K562 (cell line): ENCODE data around the gene HIVEP1. TPM values are rescaled to one million over a fixed set of nuclear protein-coding genes. Genes with fewer than 3 reads are reported as not detected.

Experiments
- ATAC-seq: fragments of 200-7000 bp; cut with Tn5 transposase; 3 replicates; pipeline ENCODE4 v1.9.1; 2020; ENCODE audit warnings: moderate library complexity
- BruUV-seq: library from RNA; stranded (reverse); fragments of 400-500 nt; replicated peaks from 2 replicates; lab custom pipeline; 2021; lab: Mats Ljungman, UMichigan
- CTCF ChIA-PET: fragments of 300-600 bp; formaldehyde crosslinking; extraction: SDS; loops from one replicate; lab custom pipeline; 2021; ENCODE audit warnings: low intra/inter-chr PET ratio; lab: Yijun Ruan, JAX
- POLR2A ChIA-PET: fragments of 300-600, 350-650 bp; sonication (Branson Sonifier 250); formaldehyde crosslinking; extraction: SDS; loops from one replicate; lab custom pipeline; 2021; ENCODE audit warnings: antibody characterized with exemption, inconsistent platforms; lab: Yijun Ruan, JAX
- DNase-seq, 4 experiments: peaks; one replicate each; pipeline versions ENCODE4 v3.0.0 to v3.0.0-alpha.2; 2011 to 2018; ENCODE audit warnings: low spot score in 3 of 4, mixed read lengths in 3 of 4; ENCODE audit errors: extremely low read depth in 1 of 4
- FAIRE-seq: peaks from 2 replicates; lab custom pipeline; 2011; peaks lifted over from hg19 to GRCh38; lab: Jason Lieb, UNC
- H2AFZ ChIP-seq: 2 replicates; pipeline ENCODE4 v1.6.0; 2011; ENCODE audit warnings: low read depth, low read length, control low read depth, inconsistent platforms
- H3K27ac ChIP-seq: fragments of 200-600 bp; 3 replicates; pipeline ENCODE4 v1.8.0; 2011; ENCODE audit warnings: low read depth, mild to moderate bottlenecking, control low read depth, inconsistent platforms, low read length, moderate library complexity, mixed read lengths; ENCODE audit errors: extremely low read depth
- H3K27me3 ChIP-seq, 2 experiments: fragments of 300-600 bp in 1 of 2; 2 replicates in 1 of 2; 3 replicates in 1 of 2; pipeline versions ENCODE4 v1.6.0 to v1.8.0; 2011; ENCODE audit warnings: inconsistent platforms in 2 of 2, low read length in 2 of 2, mild to moderate bottlenecking in 1 of 2, mixed read lengths in 1 of 2, moderate library complexity in 1 of 2; ENCODE audit not compliant: control insufficient read depth in 2 of 2, insufficient read depth in 2 of 2
- H3K36me3 ChIP-seq: fragments of 300-600 bp; 3 replicates; pipeline ENCODE4 v1.8.0; 2011; ENCODE audit warnings: mild to moderate bottlenecking, low read length, inconsistent platforms; ENCODE audit not compliant: control insufficient read depth, insufficient read depth
- H3K4me1 ChIP-seq, 2 experiments: fragments of 200-600 bp in 1 of 2; replicated peaks in 1 of 2; 2 replicates in 1 of 2; 3 replicates in 1 of 2; pipeline versions ENCODE4 v1.5.1 to v1.8.0; 2011; ENCODE audit warnings: inconsistent platforms in 2 of 2, low read length in 2 of 2, mild to moderate bottlenecking in 1 of 2, mixed read lengths in 1 of 2, moderate library complexity in 1 of 2; ENCODE audit not compliant: control insufficient read depth in 2 of 2, insufficient read depth in 2 of 2
- H3K4me2 ChIP-seq: 2 replicates; pipeline ENCODE4 v1.6.1; 2011; ENCODE audit warnings: low read length, control low read depth, inconsistent platforms, mixed read lengths; ENCODE audit not compliant: insufficient read depth
- H3K4me3 ChIP-seq: fragments of 200-600 bp; sonication (generic), shearing (Covaris generic); 2 replicates; pipeline ENCODE4 v1.5.1; 2016; ENCODE audit warnings: control low read depth, inconsistent platforms
- H3K79me2 ChIP-seq: fragments of 200-600 bp; 3 replicates; pipeline ENCODE4 v1.8.0; 2011; ENCODE audit warnings: low read length, inconsistent platforms; ENCODE audit not compliant: control insufficient read depth, insufficient read depth
- H3K9ac ChIP-seq, 2 experiments: 2 replicates each; pipeline versions ENCODE4 v1.6.0 to v1.6.1; 2011; ENCODE audit warnings: low read depth in 2 of 2, low read length in 2 of 2, control low read depth in 1 of 2, inconsistent platforms in 1 of 2, mild to moderate bottlenecking in 1 of 2, mixed read lengths in 1 of 2; ENCODE audit not compliant: insufficient read depth in 1 of 2
- H3K9me1 ChIP-seq: one replicate; pipeline ENCODE4 v1.6.0; 2011; ENCODE audit warnings: inconsistent platforms, mild to moderate bottlenecking, low read length, moderate library complexity; ENCODE audit not compliant: control insufficient read depth, insufficient read depth
- H3K9me3 ChIP-seq: replicated peaks from 2 replicates; pipeline ENCODE4 v1.5.1; 2011; ENCODE audit warnings: low read depth, low read length, inconsistent platforms; ENCODE audit not compliant: control insufficient read depth, insufficient read depth
- H4K20me1 ChIP-seq: replicated peaks from 2 replicates; pipeline ENCODE4 v1.6.1; 2011; ENCODE audit warnings: low read length, inconsistent platforms, mixed read lengths; ENCODE audit not compliant: control insufficient read depth, insufficient read depth
- CBFA2T3 ChIP-seq: fragments of 450-650 bp; IDR thresholded peaks from 2 replicates; pipeline ENCODE4 v1.6.1; 2017
- GATA2 ChIP-seq: sonication (generic); formaldehyde crosslinking; IDR thresholded peaks from 2 replicates; pipeline ENCODE4 v1.4.0; 2020; ENCODE audit warnings: mild to moderate bottlenecking, missing genetic modification reagents
- GATAD2B ChIP-seq: fragments of 450-650 bp; IDR thresholded peaks from 2 replicates; pipeline ENCODE4 v1.6.1; 2017; ENCODE audit warnings: mild to moderate bottlenecking, borderline replicate concordance
- HCFC1 ChIP-seq: IDR thresholded peaks from 2 replicates; pipeline ENCODE4 v1.6.1; 2012; ENCODE audit warnings: low read depth, low read length, improper control_type of control experiment
- HNRNPK ChIP-seq: fragments of 200-400 bp; formaldehyde crosslinking; IDR thresholded peaks from one replicate; pipeline ENCODE4 v1.6.1; 2018; ENCODE audit warnings: mild to moderate bottlenecking, low read depth, low read length; ENCODE audit not compliant: poor library complexity, severe bottlenecking
- NR4A1 ChIP-seq, 2 experiments: fragments of 250-450 bp in 1 of 2; fragments of 450-650 bp in 1 of 2; sonication (Bioruptor Pico) in 1 of 2; IDR thresholded peaks; 2 replicates each; pipeline versions ENCODE4 v1.4.0 to v1.6.1; 2016 to 2020; ENCODE audit warnings: mild to moderate bottlenecking in 2 of 2, missing compliant biosample characterization in 1 of 2, missing genetic modification characterization in 1 of 2, moderate library complexity in 1 of 2
- PRDM10 ChIP-seq: fragments of 450-650 bp; IDR thresholded peaks from 2 replicates; pipeline ENCODE4 v1.6.1; 2018; ENCODE audit not compliant: partially characterized antibody
- TGIF2 ChIP-seq: sonication (generic); formaldehyde crosslinking; IDR thresholded peaks from 2 replicates; pipeline ENCODE4 v1.8.1; 2022; ENCODE audit warnings: mild to moderate bottlenecking, missing genetic modification reagents, moderate library complexity
- ZEB2 ChIP-seq: fragments of 450-650 bp; IDR thresholded peaks from 2 replicates; pipeline ENCODE4 v1.6.1; 2016
- ZFP1 ChIP-seq: fragments of 450-650 bp; formaldehyde crosslinking; IDR thresholded peaks from 2 replicates; pipeline ENCODE4 v1.4.0; 2020; ENCODE audit warnings: mild to moderate bottlenecking, mixed read lengths
- ZNF583 ChIP-seq: fragments of 250-450 bp; sonication (Bioruptor Pico); IDR thresholded peaks from 2 replicates; pipeline ENCODE4 v1.4.0; 2020
- WGBS: fragments of 100-300 bp; shearing (Covaris generic); methylation state at CpG from one replicate; pipeline ENCODE4 v1.1.6; 2016; ENCODE audit warnings: low coverage, mixed read lengths; ENCODE audit not compliant: insufficient coverage; ENCODE audit errors: missing lambda C conversion rate; 5-methylcytosine and 5-hydroxymethylcytosine counted together
- in situ Hi-C: fragments of 300-500 bp; cut with MboI; formaldehyde crosslinking; loops from 4 replicates; pipeline ENCODE4 v1.15.0; 2018; ENCODE audit warnings: inconsistent platforms, mixed read lengths
- intact Hi-C: fragments of 100-400 bp; cut with micrococcal nuclease; formaldehyde crosslinking; loops from 2 replicates; pipeline ENCODE4 v1.14.2; 2022
- polyA plus RNA-seq, 8 experiments: library from polyadenylated mRNA; depleted of rRNA in 4 of 8; stranded (reverse) in 5 of 8; unstranded in 3 of 8; fragments of >200 nt; fragmentation: Nextera tagmentation in 2 of 8; fragmentation: Illumina TruSeq in 1 of 8; extraction: Ambion mirVana in 2 of 8; extraction: Trizol in 1 of 8; gene quantifications; 2 replicates each; pipeline versions ENCODE4 v1.2.1 to v1.2.3, GENCODE V29; 2011 to 2014; ENCODE audit warnings: inconsistent platforms in 1 of 8, missing spikeins in 1 of 8
- total RNA-seq, 7 experiments: library from RNA; depleted of rRNA in 6 of 7; stranded (reverse); fragments of >200 nt in 6 of 7; fragmentation: Illumina TruSeq in 2 of 7; extraction: Trizol in 2 of 7; gene quantifications; 2 replicates each; pipeline versions ENCODE4 v1.2.1 to v1.2.3, GENCODE V29; 2011 to 2021; ENCODE audit warnings: low replicate concordance in 1 of 7

HIVEP1 gene
- total and polyA plus RNA-seq, 9 of the 15 experiments (the other 6 are each of a cell fraction or from before 2014, with no cell fraction given), result 6.0 to 33.3 (median 21.7) TPM

- Histone ChIP-seq H3K9me3 (no peaks in the 10 kb centered on the region; the same call in 1 of the 2 replicates), H3K27ac (peak overlapping the region; percentile 34; the same call in 1 of the 3 replicates), H3K4me1 (peaks cover 3 to 11% of the 10 kb centered on the region in 2 experiments; a peak in 4 of 5 replicates), H3K79me2 (peaks cover 46% of the 10 kb centered on the region), H3K4me3 (no peak overlapping the region), H3K36me3 (peaks cover 8% of the 10 kb centered on the region; the same call in 2 of the 3 replicates), H2AFZ (no peak overlapping the region), H3K9me1 (no peaks in the 10 kb centered on the region), H3K4me2 (no peak overlapping the region), H4K20me1 (no peaks in the 10 kb centered on the region), H3K27me3 (no peaks in the 10 kb centered on the region), H3K9ac (no peak overlapping the region)
- in situ Hi-C loops (no loop called here), intact Hi-C loops (no loop called here)
- peak in 1 of 4 experiments; percentile 42 for DNase-seq
- no TSS peak for BruUV-seq
- peak; percentile 58 for FAIRE-seq
- ChIA-PET POLR2A (interaction anchor here (0.6 to 1.3 kb wide), 2 partner anchors 9 to 1380 kb away, joined by 3 to 4 read pairs; partner anchors contain the start of gene TMEM14C), CTCF (no interaction called here)
- TF ChIP-seq ZFP1 (no peak), ZEB2 (peak; percentile 50; the same call in 1 of the 2 replicates), GATA2 (CRISPR knock-in tag) (no peak), CBFA2T3 (peak; percentile 21), PRDM10 (no peak), NR4A1 (CRISPR knock-in tag; IDR thresholded peaks at IDR 0.05) (no peak), NR4A1 (tag; IDR thresholded peaks at IDR 0.05) (no peak), GATAD2B (0 out of 2 replicates have a peak, but pooled peaks have one; percentile 25), ZNF583 (CRISPR knock-in tag) (no peak), HNRNPK (no peak), TGIF2 (CRISPR knock-in tag) (no peak), HCFC1 (no peak)
- ATAC-seq, result peak; percentile 70
- WGBS, result 41% methylated on average over 2 of the region's 2 CpGs
These were observed 90.2 kb downstream of the HIVEP1 start for GRCh38 chr6:12102350-12102749.
